Measurements from ENCODE around the gene MED7. TPM values are rescaled to one million over a fixed set of nuclear protein-coding genes. Genes with fewer than 3 reads are reported as not detected.

MED7 gene
- total and polyA plus RNA-seq, 2 of the 8 experiments (the other 6 are each of a cell fraction or from before 2014, with no cell fraction given) = 6.9 to 9.5 TPM

GRCh38 chr5:157142317-157143126 is at the start of gene MED7 (continued):
- TF ChIP-seq SUZ12 (IDR thresholded peaks at IDR 0.05; ENCODE audit: low read length) (no peak), E2F6 (IDR thresholded peaks at IDR 0.05) (no peak), SP4 (IDR thresholded peaks at IDR 0.05; ENCODE audit: low read length) (no peak), GTF2F1 (IDR thresholded peaks at IDR 0.05; ENCODE audit: borderline replicate concordance, low read depth, low read length) (peak; percentile 72), RFX5 (IDR thresholded peaks at IDR 0.05; ENCODE audit: borderline replicate concordance, low read depth, low read length) (no peak), EGR1 (IDR thresholded peaks at IDR 0.05; ENCODE audit: borderline replicate concordance, low read depth, low read length) (no peak), MAX (IDR thresholded peaks at IDR 0.05) (no peak), NANOG (IDR thresholded peaks at IDR 0.05; ENCODE audit: insufficient read depth, low read depth, low read length, poor library complexity, severe bottlenecking) (no peak), CTBP2 (IDR thresholded peaks at IDR 0.05; ENCODE audit: borderline replicate concordance, insufficient read depth, insufficient read length, low read length) (no peak), CEBPB (IDR thresholded peaks at IDR 0.05; ENCODE audit: low read depth, low read length) (no peak), SAP30 (IDR thresholded peaks at IDR 0.05; ENCODE audit: insufficient read depth, insufficient replicate concordance, low read length) (no peak), TAF7 (optimal IDR thresholded peaks at IDR 0.05; ENCODE audit: borderline replicate concordance, low read depth, low read length) (no peak), BCL11A (IDR thresholded peaks at IDR 0.05; ENCODE audit: low read depth in 2 of 2, low read length in 2 of 2) (no peak), RBBP5 (IDR thresholded peaks at IDR 0.05; ENCODE audit: borderline replicate concordance, low read depth, low read length) (peak; percentile 55; the same call in 1 of the 2 replicates), CHD1 (IDR thresholded peaks at IDR 0.05; ENCODE audit: low read depth, low read length) (no peak), SIN3A (conservative IDR thresholded peaks at IDR 0.05 in 1 of 2, IDR thresholded peaks at IDR 0.05 in 1 of 2; ENCODE audit: low read depth in 1 of 2, low read length in 2 of 2) (0 out of 4 replicates have a peak, but pooled peaks of 1 of the 2 experiments have one; percentile 41), SRF (IDR thresholded peaks at IDR 0.05; ENCODE audit: low read depth, low read length) (no peak), POLR2AphosphoS5 (IDR thresholded peaks at IDR 0.05; ENCODE audit: low read depth, low read length) (peak; percentile 58; the same call in 1 of the 2 replicates), CREB1 (IDR thresholded peaks at IDR 0.05) (peak; percentile 54)
